Neural progenitor cell (in vitro differentiated cells): ENCODE measurements around the gene TRIOBP. TPM values are rescaled to one million over a fixed set of nuclear protein-coding genes. Genes with fewer than 3 reads are reported as not detected.

ENCODE experiments used
- DNase-seq: peaks from one replicate; pipeline ENCODE4 v3.0.0-alpha.2; 2016; ENCODE audit warnings: low spot score
- H2AFZ ChIP-seq: fragments of 200-600 bp; sonication (generic); replicated peaks from 2 replicates; pipeline ENCODE4 v1.6.1; 2016; ENCODE audit warnings: antibody characterized with exemption
- H3F3A ChIP-seq: fragments of 200-600 bp; sonication (generic); 2 replicates; pipeline ENCODE4 v1.6.1; 2016; ENCODE audit warnings: antibody characterized with exemption, low read depth
- H3K27ac ChIP-seq: fragments of 200-600 bp; sonication (generic); 2 replicates; pipeline ENCODE4 v1.5.1; 2016; ENCODE audit warnings: mild to moderate bottlenecking
- H3K27me3 ChIP-seq: fragments of 200-600 bp; sonication (generic); 2 replicates; pipeline ENCODE4 v1.6.1; 2016; ENCODE audit warnings: mild to moderate bottlenecking, moderate library complexity
- H3K36me3 ChIP-seq: fragments of 200-600 bp; sonication (generic); 2 replicates; pipeline ENCODE4 v1.5.1; 2016
- H3K4me1 ChIP-seq: fragments of 200-600 bp; sonication (generic); 2 replicates; pipeline ENCODE4 v1.6.1; 2016; ENCODE audit warnings: mixed run types
- H3K4me2 ChIP-seq: fragments of 200-600 bp; sonication (generic); 2 replicates; pipeline ENCODE4 v1.6.1; 2016
- H3K4me3 ChIP-seq: fragments of 200-600 bp; sonication (generic); 2 replicates; pipeline ENCODE4 v1.5.1; 2016
- H3K79me2 ChIP-seq: fragments of 200-600 bp; sonication (generic); 2 replicates; pipeline ENCODE4 v1.6.1; 2016; ENCODE audit warnings: low read depth
- H3K9ac ChIP-seq: fragments of 200-600 bp; sonication (generic); 2 replicates; pipeline ENCODE4 v1.6.1; 2016
- H3K9me3 ChIP-seq: fragments of 200-600 bp; sonication (generic); 2 replicates; pipeline ENCODE4 v1.5.1; 2016; ENCODE audit warnings: low read depth
- H4K20me1 ChIP-seq: fragments of 200-600 bp; sonication (generic); 2 replicates; pipeline ENCODE4 v1.6.1; 2016; ENCODE audit warnings: low read depth
- H3K27ac Mint-ChIP-seq: 3 replicates; pipeline ENCODE4 v1.8.0; 2021; ENCODE audit warnings: mixed read lengths
- H3K27me3 Mint-ChIP-seq: 2 replicates; pipeline ENCODE4 v1.8.0; 2022; ENCODE audit warnings: low read depth, mild to moderate bottlenecking, inconsistent platforms, moderate library complexity, mixed read lengths; ENCODE audit not compliant: insufficient read depth
- H3K36me3 Mint-ChIP-seq: 3 replicates; pipeline ENCODE4 v1.8.0; 2021; ENCODE audit warnings: mixed read lengths
- H3K4me1 Mint-ChIP-seq: 3 replicates; pipeline ENCODE4 v1.8.0; 2021; ENCODE audit warnings: mixed read lengths
- H3K4me3 Mint-ChIP-seq: 3 replicates; pipeline ENCODE4 v1.8.0; 2021; ENCODE audit warnings: mild to moderate bottlenecking, moderate library complexity, mixed read lengths
- H3K9me3 Mint-ChIP-seq: 3 replicates; pipeline ENCODE4 v1.8.0; 2020; ENCODE audit warnings: mixed read lengths
- EZH2 ChIP-seq: fragments of 200-600 bp; sonication (generic); IDR thresholded peaks from 2 replicates; pipeline ENCODE4 v1.6.1; 2017; ENCODE audit warnings: antibody characterized with exemption, mild to moderate bottlenecking, moderate library complexity
- EZH2phosphoT487 ChIP-seq: fragments of 200-600 bp; sonication (generic); IDR thresholded peaks from 2 replicates; pipeline ENCODE4 v1.6.1; 2017; ENCODE audit warnings: antibody characterized with exemption
- total RNA-seq: library from RNA; depleted of rRNA; stranded (reverse); fragments of >200 nt; gene quantifications from 2 replicates; pipeline ENCODE4 v1.2.3, GENCODE V29; 2015; ENCODE audit warnings: low replicate concordance
- TF ChIP-seq, protein P1 (sequence below): fragments of 200-600 bp; sonication (generic); IDR thresholded peaks from 2 replicates; pipeline ENCODE4 v1.5.1; 2017; ENCODE audit warnings: antibody characterized with exemption, mild to moderate bottlenecking

TRIOBP gene
- total RNA-seq, 1 donor from 2014 or later, result 25.2 TPM

DNA sequence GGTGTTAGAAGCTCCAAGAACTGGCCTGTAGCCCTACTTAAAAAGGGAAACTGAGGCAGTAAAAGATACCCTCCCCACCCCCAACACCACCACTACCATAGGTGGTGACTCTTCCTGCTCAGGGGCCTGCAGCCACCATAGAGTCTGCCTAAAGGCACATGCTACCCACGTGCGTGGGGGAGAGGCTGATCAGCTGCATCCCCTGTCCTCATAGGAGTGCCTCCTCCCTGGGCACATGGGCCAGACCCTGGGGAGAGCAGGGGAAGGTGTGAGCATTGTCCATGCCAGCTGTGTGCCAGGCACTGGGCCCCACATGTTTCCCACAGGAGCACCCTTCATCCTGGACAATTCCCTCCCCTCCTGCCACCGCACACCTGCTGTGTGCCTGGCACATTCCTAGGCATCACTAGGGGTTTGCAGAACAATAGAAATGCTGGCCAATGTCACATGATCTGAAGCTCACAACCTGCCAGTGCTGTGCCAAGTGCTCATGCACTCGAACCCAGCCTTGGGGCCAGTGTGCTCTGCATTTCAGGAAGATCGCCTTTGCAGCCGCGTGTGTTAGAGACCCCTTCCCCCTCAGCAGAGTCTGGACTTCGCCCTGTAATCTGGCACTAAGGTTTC is 69.2 kb downstream of the TRIOBP start:
- DNase-seq, result no peak
- H3F3A ChIP-seq, result no peaks in the 10 kb centered on the region
- H3K9me3 ChIP-seq, result no peaks in the 10 kb centered on the region
- no peak overlapping the region for H2AFZ ChIP-seq
- Mint-ChIP-seq H3K4me1 (peaks cover 3% of the 10 kb centered on the region), H3K27ac (no peak overlapping the region), H3K4me3 (no peak overlapping the region), H3K36me3 (peaks cover 12% of the 10 kb centered on the region), H3K27me3 (peaks cover 4% of the 10 kb centered on the region), H3K9me3 (no peaks in the 10 kb centered on the region)
- no peaks in the 10 kb centered on the region for H3K4me1 ChIP-seq
- TF ChIP-seq EZH2 (no peak), EZH2phosphoT487 (no peak)
- TF ChIP-seq, protein P1, sequence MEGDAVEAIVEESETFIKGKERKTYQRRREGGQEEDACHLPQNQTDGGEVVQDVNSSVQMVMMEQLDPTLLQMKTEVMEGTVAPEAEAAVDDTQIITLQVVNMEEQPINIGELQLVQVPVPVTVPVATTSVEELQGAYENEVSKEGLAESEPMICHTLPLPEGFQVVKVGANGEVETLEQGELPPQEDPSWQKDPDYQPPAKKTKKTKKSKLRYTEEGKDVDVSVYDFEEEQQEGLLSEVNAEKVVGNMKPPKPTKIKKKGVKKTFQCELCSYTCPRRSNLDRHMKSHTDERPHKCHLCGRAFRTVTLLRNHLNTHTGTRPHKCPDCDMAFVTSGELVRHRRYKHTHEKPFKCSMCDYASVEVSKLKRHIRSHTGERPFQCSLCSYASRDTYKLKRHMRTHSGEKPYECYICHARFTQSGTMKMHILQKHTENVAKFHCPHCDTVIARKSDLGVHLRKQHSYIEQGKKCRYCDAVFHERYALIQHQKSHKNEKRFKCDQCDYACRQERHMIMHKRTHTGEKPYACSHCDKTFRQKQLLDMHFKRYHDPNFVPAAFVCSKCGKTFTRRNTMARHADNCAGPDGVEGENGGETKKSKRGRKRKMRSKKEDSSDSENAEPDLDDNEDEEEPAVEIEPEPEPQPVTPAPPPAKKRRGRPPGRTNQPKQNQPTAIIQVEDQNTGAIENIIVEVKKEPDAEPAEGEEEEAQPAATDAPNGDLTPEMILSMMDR, result no peak
- H3K4me3 ChIP-seq, result no peak overlapping the region
- no peaks in the 10 kb centered on the region for H3K27me3 ChIP-seq
- no peak overlapping the region for H3K4me2 ChIP-seq
- H4K20me1 ChIP-seq, result peaks cover 6% of the 10 kb centered on the region
- no peak overlapping the region for H3K27ac ChIP-seq
- H3K79me2 ChIP-seq, result no peaks in the 10 kb centered on the region
- H3K9ac ChIP-seq, result no peak overlapping the region
- H3K36me3 ChIP-seq, result no peaks in the 10 kb centered on the region

DNA sequence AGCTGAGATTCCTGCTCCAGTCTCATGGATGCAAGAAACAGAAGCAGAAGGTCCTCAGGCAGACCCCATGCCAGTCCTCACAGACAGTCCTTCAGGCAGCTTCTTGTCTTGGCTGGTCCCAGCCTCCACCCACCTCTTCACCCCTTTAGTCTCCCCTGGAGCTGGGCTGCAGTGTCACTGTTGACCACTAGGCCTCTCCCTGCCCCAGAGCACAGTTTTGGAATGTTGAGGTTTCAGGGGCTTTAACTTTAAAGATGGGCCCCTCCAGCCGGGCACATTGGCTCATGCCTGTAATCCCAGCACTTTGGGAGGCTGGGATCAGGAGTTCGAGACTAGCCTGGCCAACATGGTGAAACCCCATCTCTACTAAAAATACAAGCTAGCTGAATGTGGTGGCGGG is 71.4 kb downstream of the TRIOBP start:
- H3K4me3 ChIP-seq, result no peak overlapping the region
- no peaks in the 10 kb centered on the region for H3K27me3 ChIP-seq
- no peak overlapping the region for H3K4me3 Mint-ChIP-seq
- H3K27me3 Mint-ChIP-seq, result peaks cover 4% of the 10 kb centered on the region
- H2AFZ ChIP-seq, result no peak overlapping the region
- no peak overlapping the region for H3K27ac ChIP-seq
- no peak overlapping the region for H3K9ac ChIP-seq
- H3K79me2 ChIP-seq, result no peaks in the 10 kb centered on the region
- H3K4me1 ChIP-seq, result no peaks in the 10 kb centered on the region
- no peak for DNase-seq
- no peak overlapping the region for H3K27ac Mint-ChIP-seq
- peaks cover 3% of the 10 kb centered on the region for H4K20me1 ChIP-seq
- H3K36me3 Mint-ChIP-seq, result peaks cover 15% of the 10 kb centered on the region
- no peaks in the 10 kb centered on the region for H3K9me3 Mint-ChIP-seq
- H3K4me1 Mint-ChIP-seq, result peaks cover 3% of the 10 kb centered on the region
- H3K9me3 ChIP-seq, result no peaks in the 10 kb centered on the region
- H3K36me3 ChIP-seq, result no peaks in the 10 kb centered on the region
- no peaks in the 10 kb centered on the region for H3F3A ChIP-seq
- H3K4me2 ChIP-seq, result no peak overlapping the region
- TF ChIP-seq EZH2phosphoT487, result no peak
- TF ChIP-seq, protein P1, result peak; percentile 43

DNA sequence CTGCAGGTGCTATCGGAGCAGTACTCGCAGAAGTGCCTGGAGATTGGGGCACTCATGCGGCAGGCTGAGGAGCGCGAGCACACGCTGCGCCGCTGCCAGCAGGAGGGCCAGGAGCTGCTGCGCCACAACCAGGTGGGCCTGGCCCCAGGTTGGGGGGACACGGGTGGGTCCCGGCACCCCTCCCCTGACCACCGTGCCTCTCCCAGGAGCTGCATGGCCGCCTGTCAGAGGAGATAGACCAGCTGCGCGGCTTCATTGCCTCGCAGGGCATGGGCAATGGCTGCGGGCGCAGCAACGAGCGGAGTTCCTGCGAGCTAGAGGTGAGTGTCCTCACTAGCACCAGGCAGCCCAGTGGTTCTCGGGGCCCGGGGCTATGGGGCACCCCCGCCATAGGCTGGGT is 72.2 kb downstream of the TRIOBP start:
- TF ChIP-seq, protein P1, result no peak
- TF ChIP-seq EZH2phosphoT487, result no peak
- TF ChIP-seq EZH2, result no peak
- H3K9ac ChIP-seq, result no peak overlapping the region
- Mint-ChIP-seq H3K27me3 (peaks cover under 1% of the 10 kb centered on the region), H3K9me3 (no peaks in the 10 kb centered on the region), H3K36me3 (peaks cover 14% of the 10 kb centered on the region), H3K4me3 (no peak overlapping the region), H3K4me1 (peaks cover 3% of the 10 kb centered on the region), H3K27ac (no peak overlapping the region)
- no peaks in the 10 kb centered on the region for H3F3A ChIP-seq
- no peaks in the 10 kb centered on the region for H3K36me3 ChIP-seq
- H3K9me3 ChIP-seq, result no peaks in the 10 kb centered on the region
- H3K27me3 ChIP-seq, result no peaks in the 10 kb centered on the region
- no peaks in the 10 kb centered on the region for H3K79me2 ChIP-seq
- no peaks in the 10 kb centered on the region for H3K4me1 ChIP-seq
- no peak overlapping the region for H2AFZ ChIP-seq
- DNase-seq, result no peak
- no peak overlapping the region for H3K4me2 ChIP-seq
- H4K20me1 ChIP-seq, result peaks cover 3% of the 10 kb centered on the region
- no peak overlapping the region for H3K4me3 ChIP-seq
- H3K27ac ChIP-seq, result no peak overlapping the region
